Trophoblast cell (in vitro differentiated cells and primary cell): Measurements from ENCODE around the gene NPLOC4.
A peak's percentile ranks its signal among the peaks of the same experiment; 100 is the strongest.

Source experiments
- DNase-seq, 2 donors: peaks; one replicate each; pipeline ENCODE4 v3.0.0-alpha.2; 2016
- H2AFZ ChIP-seq: 2 replicates; pipeline ENCODE4 v1.6.1; 2013; ENCODE audit warnings: low read length, moderate library complexity, mild to moderate bottlenecking; ENCODE audit not compliant: insufficient read depth, poor library complexity
- H2AK5ac ChIP-seq: 2 replicates; pipeline ENCODE4 v1.6.1; 2013; ENCODE audit warnings: mild to moderate bottlenecking, low read length
- H2BK120ac ChIP-seq: 2 replicates; pipeline ENCODE4 v1.6.1; 2013; ENCODE audit warnings: low read length, mild to moderate bottlenecking, moderate library complexity; ENCODE audit not compliant: insufficient read depth, poor library complexity
- H2BK12ac ChIP-seq: 2 replicates; pipeline ENCODE4 v1.6.1; 2013; ENCODE audit warnings: mild to moderate bottlenecking, low read length, moderate library complexity
- H2BK5ac ChIP-seq: 2 replicates; pipeline ENCODE4 v1.6.1; 2013; ENCODE audit warnings: low read length, low read depth, moderate library complexity, mild to moderate bottlenecking; ENCODE audit not compliant: poor library complexity
- H3K14ac ChIP-seq: 2 replicates; pipeline ENCODE4 v1.6.1; 2013; ENCODE audit warnings: mild to moderate bottlenecking, low read length
- H3K18ac ChIP-seq: 2 replicates; pipeline ENCODE4 v1.6.1; 2013; ENCODE audit warnings: mild to moderate bottlenecking, low read length
- H3K23ac ChIP-seq: 2 replicates; pipeline ENCODE4 v1.6.1; 2013; ENCODE audit warnings: low read length
- H3K27ac ChIP-seq: 2 replicates; pipeline ENCODE4 v1.5.1; 2013; ENCODE audit warnings: low read depth, mild to moderate bottlenecking, inconsistent platforms, low read length, moderate library complexity
- H3K27me3 ChIP-seq: 2 replicates; pipeline ENCODE4 v1.6.1; 2013; ENCODE audit warnings: inconsistent platforms, mild to moderate bottlenecking, low read length, moderate library complexity; ENCODE audit not compliant: insufficient read depth
- H3K36me3 ChIP-seq, 2 experiments: 1 replicate in 1 of 2; 2 replicates in 1 of 2; pipeline ENCODE4 v1.6.1; 2013; ENCODE audit warnings: low read length in 2 of 2, mild to moderate bottlenecking in 2 of 2, moderate library complexity in 1 of 2; ENCODE audit not compliant: insufficient read depth in 2 of 2, control insufficient read depth in 1 of 2
- H3K4ac ChIP-seq: 2 replicates; pipeline ENCODE4 v1.6.1; 2013; ENCODE audit warnings: low read depth, mild to moderate bottlenecking, low read length, moderate library complexity
- H3K4me1 ChIP-seq, 2 experiments: 1 replicate in 1 of 2; 2 replicates in 1 of 2; pipeline ENCODE4 v1.6.1; 2013; ENCODE audit warnings: low read length in 2 of 2, mild to moderate bottlenecking in 2 of 2, moderate library complexity in 1 of 2; ENCODE audit not compliant: insufficient read depth in 2 of 2, control insufficient read depth in 1 of 2
- H3K4me2 ChIP-seq: 2 replicates; pipeline ENCODE4 v1.6.1; 2013; ENCODE audit warnings: inconsistent platforms, mild to moderate bottlenecking, low read length, moderate library complexity
- H3K4me3 ChIP-seq: 2 replicates; pipeline ENCODE4 v1.5.1; 2013; ENCODE audit warnings: mild to moderate bottlenecking, low read depth, low read length, inconsistent platforms
- H3K79me1 ChIP-seq: one replicate; pipeline ENCODE4 v1.6.1; 2013; ENCODE audit warnings: low read length
- H3K79me2 ChIP-seq: 2 replicates; pipeline ENCODE4 v1.6.1; 2013; ENCODE audit warnings: low read length, mild to moderate bottlenecking; ENCODE audit not compliant: control insufficient read depth, insufficient read depth, poor library complexity
- H3K9ac ChIP-seq: 2 replicates; pipeline ENCODE4 v1.6.1; 2013; ENCODE audit warnings: mild to moderate bottlenecking, low read length
- H3K9me3 ChIP-seq: 2 replicates; pipeline ENCODE4 v1.6.1; 2013; ENCODE audit warnings: low read depth, mild to moderate bottlenecking, control low read depth, inconsistent platforms, low read length; ENCODE audit not compliant: insufficient read depth
- H4K12ac ChIP-seq: 2 replicates; pipeline ENCODE4 v1.6.1; 2013; ENCODE audit warnings: low read depth, mild to moderate bottlenecking, low read length, moderate library complexity
- H4K8ac ChIP-seq: 2 replicates; pipeline ENCODE4 v1.6.1; 2013; ENCODE audit warnings: low read depth, mild to moderate bottlenecking, low read length, moderate library complexity
- H4K91ac ChIP-seq: one replicate; pipeline ENCODE4 v1.6.1; 2013; ENCODE audit warnings: low read depth, mild to moderate bottlenecking, low read length, moderate library complexity
- WGBS: extraction: QIAGEN DNeasy Blood & Tissue Kit; methylation state at CpG from one replicate; pipeline ENCODE4 v1.1.7; 2013; ENCODE audit warnings: missing lambda C conversion rate; ENCODE audit not compliant: insufficient read length, insufficient coverage; ENCODE audit errors: extremely low coverage; 5-methylcytosine and 5-hydroxymethylcytosine counted together

NPLOC4 gene

GRCh38 chr17:81573794-81574642 is 62.9 kb downstream of the NPLOC4 start:
- Histone ChIP-seq H3K4ac (no peak overlapping the region), H2BK5ac (no peak overlapping the region), H3K14ac (no peak overlapping the region), H3K4me3 (no peak overlapping the region), H2AFZ (no peak overlapping the region), H4K91ac (no peak overlapping the region), H3K79me1 (peaks cover 12% of the 10 kb centered on the region), H3K27me3 (no peaks in the 10 kb centered on the region), H3K9me3 (peaks cover 3% of the 10 kb centered on the region), H3K36me3 (peaks cover 47 to 64% of the 10 kb centered on the region in 2 experiments), H3K18ac (no peak overlapping the region), H3K23ac (no peak overlapping the region), H3K9ac (no peak overlapping the region), H4K8ac (no peak overlapping the region), H3K79me2 (peaks cover 5% of the 10 kb centered on the region), H3K4me2 (no peak overlapping the region), H3K27ac (no peak overlapping the region), H2BK120ac (no peak overlapping the region), H3K4me1 (peaks cover 32 to 39% of the 10 kb centered on the region in 2 experiments), H2AK5ac (no peak overlapping the region), H2BK12ac (no peak overlapping the region), H4K12ac (no peak overlapping the region)
- WGBS = no CpG with 5 or more reads among the region's 17 CpGs
- DNase-seq = no peak

DNA sequence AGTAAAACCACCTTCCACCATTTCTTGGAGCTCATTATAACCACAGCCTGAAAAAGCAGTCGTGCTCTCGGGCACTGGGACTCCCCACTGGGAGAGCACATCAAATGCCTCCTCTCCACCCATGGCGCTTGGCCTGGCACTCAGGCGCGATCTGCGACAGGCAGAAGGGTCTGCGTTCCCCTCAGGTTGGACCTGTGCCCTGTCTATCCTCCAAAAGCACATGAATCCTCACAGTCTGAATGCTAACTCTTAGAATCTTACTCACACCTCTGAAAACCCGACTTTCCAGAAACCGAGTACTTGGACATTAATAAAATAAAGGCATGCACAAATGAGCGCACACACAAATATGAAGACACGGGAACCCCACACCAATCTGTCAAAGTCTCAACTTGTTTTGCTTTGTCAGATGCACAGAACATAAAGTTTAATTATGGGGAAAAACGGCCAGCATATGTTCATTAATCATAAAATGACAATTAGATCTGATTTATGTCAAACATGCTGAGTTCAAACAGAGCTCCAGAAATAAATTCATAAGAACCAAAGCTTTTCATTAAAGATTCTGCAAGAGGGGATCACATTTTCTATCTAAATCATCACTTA is 64.2 kb downstream of the NPLOC4 start:
- Histone ChIP-seq H3K27me3 (no peaks in the 10 kb centered on the region), H3K18ac (no peak overlapping the region), H3K4me2 (no peak overlapping the region), H3K23ac (no peak overlapping the region), H4K91ac (no peak overlapping the region), H2BK12ac (no peak overlapping the region), H4K8ac (no peak overlapping the region), H3K79me2 (peaks cover 3% of the 10 kb centered on the region), H3K14ac (no peak overlapping the region), H2AK5ac (no peak overlapping the region), H3K9ac (no peak overlapping the region), H3K9me3 (peaks cover 4% of the 10 kb centered on the region), H2BK120ac (no peak overlapping the region), H3K27ac (no peak overlapping the region), H3K4me3 (no peak overlapping the region), H3K4me1 (peaks cover 31 to 37% of the 10 kb centered on the region in 2 experiments), H2AFZ (no peak overlapping the region), H2BK5ac (no peak overlapping the region), H4K12ac (no peak overlapping the region), H3K36me3 (peaks cover 56 to 67% of the 10 kb centered on the region in 2 experiments), H3K4ac (no peak overlapping the region), H3K79me1 (peaks cover 15% of the 10 kb centered on the region)
- WGBS = no CpG with 5 or more reads among the region's 12 CpGs
- DNase-seq = no peak

GRCh38 chr17:81570964-81571363 is 65.9 kb downstream of the NPLOC4 start:
- no peak for DNase-seq
- Histone ChIP-seq H3K4ac (no peak overlapping the region), H3K36me3 (peaks cover 58 to 68% of the 10 kb centered on the region in 2 experiments), H3K27me3 (no peaks in the 10 kb centered on the region), H2AFZ (no peak overlapping the region), H4K12ac (no peak overlapping the region), H2BK120ac (no peak overlapping the region), H2AK5ac (no peak overlapping the region), H3K14ac (no peak overlapping the region), H3K9ac (no peak overlapping the region), H3K27ac (no peak overlapping the region), H3K4me3 (no peak overlapping the region), H3K23ac (no peak overlapping the region), H3K9me3 (peaks cover 4% of the 10 kb centered on the region), H3K79me1 (peaks cover 22% of the 10 kb centered on the region), H3K18ac (no peak overlapping the region), H3K79me2 (peaks cover 4% of the 10 kb centered on the region), H2BK5ac (no peak overlapping the region), H3K4me1 (peaks cover 25 to 37% of the 10 kb centered on the region in 2 experiments), H2BK12ac (no peak overlapping the region), H3K4me2 (no peak overlapping the region), H4K91ac (no peak overlapping the region), H4K8ac (no peak overlapping the region)
- WGBS = no CpG with 5 or more reads among the region's 11 CpGs

- H4K12ac ChIP-seq = peak overlapping the region; percentile 22
- WGBS = no CpG with 5 or more reads among the region's 18 CpGs
- H3K9me3 ChIP-seq = peaks cover 4% of the 10 kb centered on the region
- no peak overlapping the region for H3K4me2 ChIP-seq
- DNase-seq = no peak
- H4K8ac ChIP-seq = no peak overlapping the region
- H3K79me1 ChIP-seq = peaks cover 27% of the 10 kb centered on the region
- peak overlapping the region; percentile 29 for H3K18ac ChIP-seq
- no peak overlapping the region for H3K14ac ChIP-seq
- H3K4ac ChIP-seq = no peak overlapping the region
- H3K23ac ChIP-seq = no peak overlapping the region
- no peak overlapping the region for H2BK5ac ChIP-seq
- no peak overlapping the region for H2BK12ac ChIP-seq
- peaks cover 29 to 40% of the 10 kb centered on the region in 2 experiments for H3K4me1 ChIP-seq
- H2AFZ ChIP-seq = no peak overlapping the region
- no peak overlapping the region for H3K4me3 ChIP-seq
- no peak overlapping the region for H3K9ac ChIP-seq
- no peak overlapping the region for H4K91ac ChIP-seq
- no peaks in the 10 kb centered on the region for H3K27me3 ChIP-seq
- peaks cover 2% of the 10 kb centered on the region for H3K79me2 ChIP-seq
- H2AK5ac ChIP-seq = no peak overlapping the region
- no peak overlapping the region for H2BK120ac ChIP-seq
- no peak overlapping the region for H3K27ac ChIP-seq
- peaks cover 62 to 71% of the 10 kb centered on the region in 2 experiments for H3K36me3 ChIP-seq
Observed at GRCh38 chr17:81569986-81570514, 66.9 kb downstream of the NPLOC4 start.
